HG03354 (cell line): ENCODE results near the gene POLA1.
A peak's percentile ranks its signal among the peaks of the same experiment; 100 is the strongest.
"Not testable (repeated sequence)": the region's sequence is repeated elsewhere in the genome, so short reads cannot be mapped to it uniquely, and the experiment has no call there.

Source experiments
- ATAC-seq: cut with Tn5 transposase; IDR thresholded peaks from one replicate; pipeline ENCODE4 v1.9.1; 2021; ENCODE audit warnings: mild to moderate bottlenecking; ENCODE audit not compliant: unreplicated experiment, poor library complexity, severe bottlenecking

Gene POLA1

GRCh38 chrX:24777660-24778059 lies 83.9 kb downstream of the POLA1 start:
- peak; percentile 98 for ATAC-seq

- ATAC-seq = no peak
Observed at GRCh38 chrX:24782011-24782410, 88.3 kb downstream of the POLA1 start.

GRCh38 chrX:24789047-24789446 lies 95.3 kb downstream of the POLA1 start:
- ATAC-seq = no peak

GRCh38 chrX:24790166-24790565 lies 96.4 kb downstream of the POLA1 start:
- no peak for ATAC-seq

- no peak for ATAC-seq
Observed at GRCh38 chrX:24796204-24796603, 102.5 kb downstream of the POLA1 start.

GRCh38 chrX:24799078-24799477 lies 105.4 kb downstream of the POLA1 start:
- no peak for ATAC-seq

GRCh38 chrX:24799565-24799964 lies 105.8 kb downstream of the POLA1 start:
- ATAC-seq = no peak

- no peak for ATAC-seq
Observed at GRCh38 chrX:24805201-24805600, 111.5 kb downstream of the POLA1 start.

GRCh38 chrX:24819807-24820206 lies 126.1 kb downstream of the POLA1 start:
- ATAC-seq = not testable (repeated sequence)

- no peak for ATAC-seq
Observed at GRCh38 chrX:24828147-24828546, 134.4 kb downstream of the POLA1 start.

- ATAC-seq = no peak
Observed at GRCh38 chrX:24828600-24828999, 134.9 kb downstream of the POLA1 start.

GRCh38 chrX:24833695-24834094 lies 140.0 kb downstream of the POLA1 start:
- no peak for ATAC-seq

GRCh38 chrX:24837966-24838365 lies 144.2 kb downstream of the POLA1 start:
- no peak for ATAC-seq

GRCh38 chrX:24838629-24839028 lies 144.9 kb downstream of the POLA1 start:
- ATAC-seq = no peak

- no peak for ATAC-seq
Observed at GRCh38 chrX:24839331-24839730, 145.6 kb downstream of the POLA1 start.

- no peak for ATAC-seq
Observed at GRCh38 chrX:24842486-24842885, 148.8 kb downstream of the POLA1 start.

- ATAC-seq = no peak
Observed at GRCh38 chrX:24846550-24847150, 152.9 kb downstream of the POLA1 start.

- no peak for ATAC-seq
Observed at GRCh38 chrX:24851289-24851688, 157.6 kb downstream of the POLA1 start.

GRCh38 chrX:24851780-24852179 lies 158.1 kb downstream of the POLA1 start:
- ATAC-seq = no peak

GRCh38 chrX:24858004-24858746 lies 164.5 kb downstream of the POLA1 start:
- ATAC-seq = no peak

GRCh38 chrX:24859211-24859841 lies 165.6 kb downstream of the POLA1 start:
- ATAC-seq = no peak
